ENCODE results near the gene ZNF532.

The ZNF532 gene

GRCh38 chr18:58871514-58872420 is 7.1 kb downstream of the ZNF532 start:
- DNase-seq = no peak

DNA sequence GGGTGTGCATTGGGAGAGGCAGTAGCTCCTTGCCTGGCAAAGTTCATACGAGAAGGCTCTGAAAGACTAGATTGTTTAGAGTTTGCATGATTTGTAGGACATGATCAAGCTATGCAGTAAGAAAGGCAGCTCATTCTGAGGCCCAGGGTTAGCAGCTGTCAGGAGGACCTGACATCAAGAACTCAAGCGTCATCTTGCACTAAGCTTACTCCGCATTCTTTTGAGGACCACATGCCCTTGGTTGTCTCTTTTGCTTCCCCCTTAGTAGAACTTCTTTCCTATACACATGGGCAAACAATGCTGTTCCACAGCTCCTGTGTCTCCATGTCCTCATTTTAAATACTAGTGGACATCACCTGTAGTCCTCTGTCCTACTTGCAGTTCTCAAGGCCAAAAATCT is 14.0 kb downstream of the ZNF532 start:
- DNase-seq = no peak

- DNase-seq = no peak
These were observed 16.8 kb downstream of the ZNF532 start for GRCh38 chr18:58881477-58881876.

DNA sequence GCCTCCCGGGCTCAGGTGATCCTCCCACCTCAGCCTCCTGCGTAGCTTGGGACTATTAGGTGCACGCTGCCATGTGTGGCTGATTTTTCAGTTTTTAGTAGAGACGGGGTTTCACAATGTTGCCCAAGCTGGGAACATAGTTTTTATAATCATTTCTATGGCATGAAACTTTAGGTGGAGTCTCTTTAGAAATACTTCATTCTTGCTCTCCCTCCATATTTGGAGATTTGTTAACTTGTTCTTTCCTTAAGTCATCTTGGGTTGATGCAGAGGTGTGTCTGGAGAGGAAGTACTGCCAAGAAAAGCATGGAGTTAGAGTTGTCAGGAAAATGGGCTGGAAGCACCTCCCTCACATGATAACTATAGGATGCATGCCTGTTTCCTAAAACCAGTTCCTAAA is 17.4 kb downstream of the ZNF532 start:
- no peak for DNase-seq

DNA sequence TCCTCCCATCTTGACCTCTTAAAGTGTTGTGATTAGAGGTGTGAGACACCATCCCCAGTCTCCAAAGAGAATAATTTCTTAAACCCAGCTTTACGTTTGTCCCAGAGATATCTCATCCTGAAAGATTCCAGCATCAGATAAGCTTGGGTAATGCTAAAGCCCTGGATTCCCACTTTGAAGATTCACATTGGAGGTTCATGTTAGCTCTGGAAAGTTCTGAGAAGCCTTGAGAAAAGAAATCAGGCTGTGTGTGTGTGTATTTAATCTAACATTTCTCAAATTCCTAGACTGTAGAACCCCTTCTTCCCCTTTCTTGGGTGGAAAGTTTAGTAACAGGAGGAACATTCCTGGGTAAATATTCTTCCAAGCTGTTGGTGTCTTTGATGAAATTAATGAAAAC is 18.0 kb downstream of the ZNF532 start:
- no peak for DNase-seq

DNA sequence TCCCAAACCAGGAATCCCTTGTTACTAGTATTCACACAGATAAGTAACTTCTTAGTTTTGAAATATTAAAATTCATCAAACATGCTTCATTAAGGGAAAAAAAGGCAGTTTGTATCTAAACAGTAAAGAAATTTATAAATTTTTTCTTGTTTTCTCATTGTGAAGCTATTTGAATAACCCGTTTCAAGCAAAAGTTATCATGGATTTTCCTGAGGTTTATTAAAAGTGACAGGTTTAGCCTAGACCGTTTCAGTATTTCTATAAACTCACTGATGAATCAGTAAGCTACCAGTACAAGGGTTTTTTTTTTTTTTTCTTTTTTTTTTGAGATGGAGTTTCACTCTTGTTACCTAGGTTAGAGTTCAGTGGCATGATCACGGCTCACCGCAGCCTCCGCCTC is 20.0 kb downstream of the ZNF532 start:
- DNase-seq = no peak

DNA sequence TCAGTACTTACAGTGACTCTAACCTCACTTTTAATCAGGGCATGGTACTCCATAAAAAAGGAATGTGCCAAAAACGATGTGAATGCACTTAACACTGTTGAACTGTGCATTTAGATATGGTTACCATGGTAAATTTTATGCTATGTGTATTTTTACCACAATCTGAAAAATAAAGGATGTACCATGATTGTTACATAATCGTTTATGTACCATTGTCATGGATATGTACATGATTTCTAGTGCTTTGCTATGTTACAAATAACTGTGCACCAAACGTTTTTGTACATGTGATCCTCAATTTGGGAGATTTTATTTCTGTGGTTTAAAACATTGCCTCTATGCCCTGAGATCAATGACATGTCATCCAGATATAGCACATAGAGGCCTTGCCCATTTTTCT is 21.8 kb downstream of the ZNF532 start:
- no peak for DNase-seq

GRCh38 chr18:58886864-58887612 is 22.4 kb downstream of the ZNF532 start:
- DNase-seq = no peak

DNA sequence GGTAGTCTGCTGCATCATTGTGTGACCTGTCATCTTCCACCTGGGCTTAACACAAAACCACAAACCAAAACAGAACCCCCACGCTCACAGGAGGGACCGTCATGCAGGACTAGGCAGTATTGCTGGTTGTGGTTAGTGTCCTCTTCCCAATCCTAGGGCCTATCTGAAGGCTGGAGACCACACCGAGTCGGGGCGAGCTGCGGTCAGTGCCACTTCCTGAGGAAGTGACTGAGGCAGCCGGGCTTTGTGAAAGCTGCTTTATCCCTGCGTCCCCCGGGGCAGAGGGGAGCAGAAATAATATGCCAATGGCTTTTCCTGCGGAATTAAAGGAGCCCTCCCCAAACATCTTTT is 22.9 kb downstream of the ZNF532 start:
- peak; percentile 64 for DNase-seq

GRCh38 chr18:58891776-58892175 is 27.1 kb downstream of the ZNF532 start:
- no peak for DNase-seq

DNA sequence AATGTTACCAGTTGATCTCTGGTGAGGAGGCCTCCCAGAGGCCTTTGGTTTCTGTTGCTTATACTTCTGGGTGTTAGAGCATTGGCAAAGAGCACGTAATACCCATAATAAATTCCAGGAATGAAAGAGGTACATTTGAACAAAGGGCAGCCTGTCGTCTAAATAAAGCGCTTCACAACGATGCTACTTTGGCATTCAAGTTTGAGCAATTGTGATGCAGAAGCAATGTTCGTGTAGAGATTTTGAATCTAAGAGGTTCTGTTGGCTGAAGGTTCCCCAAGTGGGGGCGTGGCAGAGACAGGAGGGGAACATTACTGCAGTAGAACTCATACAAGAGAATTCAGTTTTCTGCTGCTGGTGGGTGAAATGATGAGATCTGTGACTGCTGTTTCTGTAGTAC is 27.8 kb downstream of the ZNF532 start:
- no peak for DNase-seq

DNA sequence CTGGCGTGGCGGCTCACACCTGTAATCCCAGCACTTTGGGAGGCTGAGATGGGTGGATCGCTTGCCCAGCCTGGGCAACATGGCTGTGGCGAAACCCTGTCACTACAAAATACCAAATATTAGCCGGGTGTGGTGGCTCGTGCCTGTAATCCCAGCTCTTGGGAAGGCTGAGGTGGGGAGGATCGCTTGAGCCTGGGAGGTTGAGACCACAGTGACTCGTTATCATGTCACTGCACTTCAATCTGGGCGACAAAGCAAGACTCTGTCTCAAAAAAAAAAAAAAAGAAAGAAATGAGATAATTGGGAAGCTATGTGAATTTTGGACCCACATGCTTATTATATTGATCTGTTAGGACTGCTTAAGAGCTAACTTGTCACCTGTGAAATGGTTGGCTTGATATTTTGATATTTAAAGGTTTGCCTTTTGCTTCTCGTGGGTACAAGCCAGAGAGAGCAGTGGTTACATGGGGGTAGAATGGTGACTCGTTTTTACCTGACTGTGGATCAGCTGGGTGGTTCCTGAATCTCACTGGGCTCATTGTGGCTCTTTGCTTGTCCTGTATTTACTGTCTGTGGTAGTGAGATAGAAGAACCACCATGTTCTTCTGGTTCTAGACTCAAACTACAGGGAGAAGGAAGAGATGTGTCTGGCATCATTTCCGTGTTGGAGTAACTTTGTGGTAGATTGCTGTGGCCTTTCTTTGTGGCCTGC is 28.9 kb downstream of the ZNF532 start:
- DNase-seq = no peak

GRCh38 chr18:58894930-58895329 is 30.3 kb downstream of the ZNF532 start:
- DNase-seq = no peak

- DNase-seq = no peak
These were observed 30.7 kb downstream of the ZNF532 start for GRCh38 chr18:58895385-58895784.

DNA sequence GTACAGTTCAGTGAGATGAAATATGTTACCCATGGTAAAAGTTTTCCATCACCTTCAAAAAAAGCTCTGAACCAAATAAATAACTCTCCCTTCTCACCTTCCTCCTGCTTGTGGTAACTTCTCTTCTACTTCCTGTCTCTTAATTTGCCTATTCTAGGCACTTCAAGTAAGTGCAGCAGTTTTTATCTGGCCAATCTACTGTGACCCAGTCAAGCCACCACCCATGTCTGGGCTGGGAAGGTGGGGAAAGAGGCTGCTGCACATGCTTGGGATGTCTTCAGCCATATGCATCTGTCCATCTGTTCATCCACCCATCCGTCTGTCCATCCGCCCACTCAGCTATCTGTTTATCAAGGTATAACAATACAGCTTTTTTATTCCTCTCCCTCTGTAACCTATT is 31.6 kb downstream of the ZNF532 start:
- DNase-seq = no peak

DNA sequence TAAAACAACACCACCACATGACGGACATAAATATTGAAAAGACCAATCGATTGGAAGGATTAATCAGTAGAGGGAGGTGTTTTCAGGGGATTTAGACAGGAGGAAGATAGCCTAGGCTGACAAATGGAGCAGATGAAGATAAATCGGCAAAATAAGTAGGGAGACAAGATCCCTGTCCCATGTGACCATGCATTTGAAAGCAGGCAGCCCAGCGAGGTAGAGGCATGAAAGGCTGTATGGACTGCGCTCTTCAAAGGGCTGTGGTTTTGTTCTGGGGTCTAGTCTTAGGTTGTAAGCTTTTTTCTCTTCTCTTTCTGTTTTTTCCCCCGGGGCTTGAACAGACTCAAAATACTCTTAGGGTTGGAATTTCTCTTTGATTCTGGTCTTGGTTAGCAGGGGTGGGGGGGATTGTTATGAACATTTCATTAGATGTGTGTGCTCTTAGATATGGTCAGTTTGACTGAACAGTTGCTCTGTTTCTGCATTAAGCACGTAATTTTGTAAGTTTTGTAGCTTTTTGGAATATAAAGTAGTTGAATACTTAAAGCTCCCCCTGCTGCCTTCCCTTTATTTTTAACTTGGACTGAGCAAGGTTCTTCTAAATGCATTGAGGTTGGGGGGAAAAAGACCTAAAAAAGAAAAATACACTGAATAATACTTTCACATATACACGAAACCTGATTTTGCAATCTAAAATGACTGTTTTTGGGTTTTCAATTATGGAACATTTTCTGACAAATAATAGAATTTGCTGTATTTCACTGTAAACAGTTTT is 32.2 kb downstream of the ZNF532 start:
- no peak for DNase-seq

- no peak for DNase-seq
These were observed 33.5 kb downstream of the ZNF532 start for GRCh38 chr18:58898010-58898799.

- no peak for DNase-seq
These were observed 35.5 kb downstream of the ZNF532 start for GRCh38 chr18:58900015-58900649.

- DNase-seq = no peak
These were observed 36.5 kb downstream of the ZNF532 start for GRCh38 chr18:58901143-58901542.

GRCh38 chr18:58901783-58902182 is 37.1 kb downstream of the ZNF532 start:
- DNase-seq = no peak

DNA sequence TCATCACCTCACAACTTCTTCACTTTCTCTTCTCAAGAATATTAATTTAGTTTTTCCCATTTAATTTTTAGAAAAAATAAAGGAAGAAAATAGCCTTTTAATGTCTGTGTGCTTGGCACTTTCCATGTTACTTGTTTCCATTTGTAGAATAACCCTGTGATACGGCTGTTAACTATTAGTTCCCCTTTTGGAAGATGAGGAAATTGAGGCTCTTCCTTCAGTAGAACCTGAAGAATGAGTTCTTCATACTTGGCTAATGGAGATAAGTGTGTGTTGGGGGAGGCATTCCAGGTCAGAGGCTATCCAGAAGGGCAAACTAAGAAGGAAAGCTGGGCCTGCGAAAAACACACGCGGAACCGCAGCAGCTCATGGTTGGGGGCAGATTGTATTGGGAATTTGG is 38.3 kb downstream of the ZNF532 start:
- no peak for DNase-seq

DNA sequence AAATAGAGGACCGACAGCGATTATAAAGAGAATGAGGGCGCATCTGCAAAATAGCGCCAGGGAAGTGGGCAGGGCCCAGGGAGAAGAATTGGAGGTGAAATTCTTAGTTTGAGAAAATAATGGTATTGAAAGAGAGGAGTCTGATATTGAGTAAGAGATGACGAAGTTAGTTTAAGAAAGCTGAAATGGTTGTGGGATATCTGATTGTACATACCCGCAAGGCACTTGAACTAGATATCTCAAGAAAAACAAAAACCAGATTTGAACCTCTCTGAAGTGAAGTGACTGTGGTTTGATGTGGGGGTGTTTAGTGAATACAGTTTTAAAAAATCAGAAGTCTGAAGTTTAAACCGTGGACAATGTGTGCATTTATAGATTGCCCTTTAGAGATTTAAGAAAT is 38.9 kb downstream of the ZNF532 start:
- DNase-seq = no peak
